ENCODE results near the gene GPC3.

DNA sequence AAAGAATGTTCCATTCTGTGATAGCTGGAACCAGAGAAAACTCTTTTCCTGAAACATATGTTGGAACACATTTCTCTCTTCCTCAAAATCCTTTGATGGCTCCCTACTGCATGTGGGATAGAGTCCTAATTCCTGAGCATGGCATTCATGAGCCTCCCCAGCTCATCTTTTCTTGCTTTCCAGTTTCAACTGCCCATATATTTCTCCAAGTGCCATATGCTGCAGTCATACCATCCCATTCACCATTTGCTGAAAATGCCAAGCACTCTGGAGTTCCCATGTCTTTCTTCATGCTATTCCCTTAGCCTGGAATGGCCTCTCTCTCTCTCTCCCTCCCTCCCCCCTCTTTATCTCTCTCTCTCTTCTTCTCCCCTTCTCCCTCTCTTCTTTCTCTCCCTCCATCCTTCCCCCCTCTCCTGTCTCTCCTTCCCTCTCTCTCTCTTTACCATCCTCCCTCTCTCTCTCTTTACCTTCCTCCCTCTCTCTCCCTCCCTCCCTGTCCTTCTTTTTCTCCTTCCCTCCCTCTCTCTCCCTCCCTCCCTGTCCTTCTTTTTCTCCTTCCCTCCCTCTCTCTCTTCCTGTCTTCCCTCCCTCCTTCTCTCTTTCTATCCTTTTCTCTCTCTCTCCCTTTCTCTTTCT lies 436.0 kb downstream of the GPC3 start:
- TF ChIP-seq, protein P1, sequence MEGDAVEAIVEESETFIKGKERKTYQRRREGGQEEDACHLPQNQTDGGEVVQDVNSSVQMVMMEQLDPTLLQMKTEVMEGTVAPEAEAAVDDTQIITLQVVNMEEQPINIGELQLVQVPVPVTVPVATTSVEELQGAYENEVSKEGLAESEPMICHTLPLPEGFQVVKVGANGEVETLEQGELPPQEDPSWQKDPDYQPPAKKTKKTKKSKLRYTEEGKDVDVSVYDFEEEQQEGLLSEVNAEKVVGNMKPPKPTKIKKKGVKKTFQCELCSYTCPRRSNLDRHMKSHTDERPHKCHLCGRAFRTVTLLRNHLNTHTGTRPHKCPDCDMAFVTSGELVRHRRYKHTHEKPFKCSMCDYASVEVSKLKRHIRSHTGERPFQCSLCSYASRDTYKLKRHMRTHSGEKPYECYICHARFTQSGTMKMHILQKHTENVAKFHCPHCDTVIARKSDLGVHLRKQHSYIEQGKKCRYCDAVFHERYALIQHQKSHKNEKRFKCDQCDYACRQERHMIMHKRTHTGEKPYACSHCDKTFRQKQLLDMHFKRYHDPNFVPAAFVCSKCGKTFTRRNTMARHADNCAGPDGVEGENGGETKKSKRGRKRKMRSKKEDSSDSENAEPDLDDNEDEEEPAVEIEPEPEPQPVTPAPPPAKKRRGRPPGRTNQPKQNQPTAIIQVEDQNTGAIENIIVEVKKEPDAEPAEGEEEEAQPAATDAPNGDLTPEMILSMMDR (conservative IDR thresholded peaks at IDR 0.05; ENCODE audit: low read depth, low read length), result no peak
- no peak for TF ChIP-seq RAD21 (IDR thresholded peaks at IDR 0.05; ENCODE audit: low read length)
- no peak for TF ChIP-seq POLR2A (IDR thresholded peaks at IDR 0.05; ENCODE audit: low read depth, low read length)
- no peak for TF ChIP-seq RFX5 (IDR thresholded peaks at IDR 0.05; ENCODE audit: low read depth, low read length)
- TF ChIP-seq CHD1 (IDR thresholded peaks at IDR 0.05; ENCODE audit: low read depth, low read length), result no peak
- TF ChIP-seq FOS (IDR thresholded peaks at IDR 0.05; ENCODE audit: low read depth, low read length), result no peak
- TF ChIP-seq USF2 (IDR thresholded peaks at IDR 0.05; ENCODE audit: low read depth, low read length), result no peak
- no peak for TF ChIP-seq CEBPB (IDR thresholded peaks at IDR 0.05; ENCODE audit: low read depth, low read length)
- TF ChIP-seq BHLHE40 (IDR thresholded peaks at IDR 0.05; ENCODE audit: low read depth, low read length), result no peak
- no peak for TF ChIP-seq RCOR1 (IDR thresholded peaks at IDR 0.05; ENCODE audit: insufficient replicate concordance, low read length)
- TF ChIP-seq, protein P2, sequence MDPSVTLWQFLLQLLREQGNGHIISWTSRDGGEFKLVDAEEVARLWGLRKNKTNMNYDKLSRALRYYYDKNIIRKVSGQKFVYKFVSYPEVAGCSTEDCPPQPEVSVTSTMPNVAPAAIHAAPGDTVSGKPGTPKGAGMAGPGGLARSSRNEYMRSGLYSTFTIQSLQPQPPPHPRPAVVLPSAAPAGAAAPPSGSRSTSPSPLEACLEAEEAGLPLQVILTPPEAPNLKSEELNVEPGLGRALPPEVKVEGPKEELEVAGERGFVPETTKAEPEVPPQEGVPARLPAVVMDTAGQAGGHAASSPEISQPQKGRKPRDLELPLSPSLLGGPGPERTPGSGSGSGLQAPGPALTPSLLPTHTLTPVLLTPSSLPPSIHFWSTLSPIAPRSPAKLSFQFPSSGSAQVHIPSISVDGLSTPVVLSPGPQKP (IDR thresholded peaks at IDR 0.05; ENCODE audit: borderline replicate concordance, low read depth, low read length), result no peak
- TF ChIP-seq MAFK (IDR thresholded peaks at IDR 0.05; ENCODE audit: low read depth, low read length), result no peak
- no peak for TF ChIP-seq SMC3 (IDR thresholded peaks at IDR 0.05; ENCODE audit: low read depth, low read length)

Measured in IMR-90 (cell line).